Inflammatory macrophage treated with lipopolysaccharide for 1 hour (primary cell): ENCODE data around the gene HNF1A.
A peak's percentile ranks its signal among the peaks of the same experiment; 100 is the strongest.

Experiments
- DNase-seq, 2 donors: peaks; one replicate each; pipeline ENCODE4 v3.0.0-alpha.2; 2020 to 2022

HNF1A gene

DNA sequence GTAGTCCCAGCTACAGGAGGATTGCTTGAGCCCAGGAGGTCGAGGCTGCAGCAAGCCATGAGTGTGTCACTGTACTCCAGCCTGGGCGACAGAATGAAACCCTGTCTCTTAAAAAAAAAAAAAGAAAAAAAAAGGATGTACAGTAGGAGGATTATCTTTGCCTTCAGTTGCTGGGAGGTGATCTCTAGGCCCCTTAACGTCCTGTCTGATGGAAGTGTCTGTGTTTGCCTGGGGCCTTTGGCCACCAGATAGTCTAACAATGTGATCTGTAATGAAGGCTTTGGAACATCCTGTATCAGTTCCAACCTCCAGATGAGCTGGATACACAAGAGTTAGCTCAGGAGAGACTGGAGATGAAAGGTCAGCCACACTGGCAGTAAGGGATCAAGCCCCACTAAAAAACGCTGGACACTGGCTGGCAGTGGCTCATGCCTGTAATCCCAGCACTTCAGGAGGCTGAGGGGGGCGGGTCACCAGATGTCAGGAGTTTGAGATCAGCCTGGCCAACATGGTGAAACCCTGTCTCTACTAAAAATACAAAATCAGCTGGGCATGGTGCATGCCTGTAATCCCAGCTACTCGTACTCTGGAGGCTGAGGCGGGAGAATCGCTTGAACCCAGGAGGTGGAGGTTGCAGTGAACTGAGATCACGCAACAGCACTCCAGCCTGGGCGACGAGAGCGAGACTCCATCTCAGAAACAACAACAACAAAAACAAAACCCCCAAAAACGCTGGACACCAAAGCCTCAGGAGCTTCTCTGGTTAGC lies 19.0 kb upstream of the HNF1A start:
- no peak for DNase-seq

DNA sequence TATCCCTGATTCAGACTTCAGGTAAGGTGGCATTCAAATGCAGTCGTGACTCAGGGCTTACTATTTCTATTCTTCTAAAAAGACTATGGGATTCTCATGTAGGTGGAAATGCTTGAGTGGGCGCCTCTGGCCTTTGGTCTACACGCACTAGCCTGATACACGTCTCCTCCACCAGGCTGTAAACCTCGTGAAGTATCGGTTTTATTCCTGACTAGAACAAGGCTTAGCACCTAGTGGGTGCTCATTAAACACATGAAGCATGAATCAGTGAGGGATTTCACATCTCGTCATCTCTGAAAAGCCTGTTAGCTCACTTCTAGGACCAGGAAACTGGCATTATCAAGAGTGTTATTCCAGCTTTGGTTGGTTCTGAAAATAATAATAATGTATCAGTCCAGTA lies 17.7 kb upstream of the HNF1A start:
- no peak for DNase-seq

GRCh38 chr12:120961604-120962531 lies 16.5 kb upstream of the HNF1A start:
- DNase-seq, result peak in 1 of 2 donors; percentile 21

GRCh38 chr12:120962532-120963020 lies 15.8 kb upstream of the HNF1A start:
- peak; percentile 25 to 71 for DNase-seq

GRCh38 chr12:120964298-120964697 lies 14.0 kb upstream of the HNF1A start:
- DNase-seq, result no peak

- DNase-seq, result no peak
These were observed 12.7 kb upstream of the HNF1A start for GRCh38 chr12:120965534-120966091.

DNA sequence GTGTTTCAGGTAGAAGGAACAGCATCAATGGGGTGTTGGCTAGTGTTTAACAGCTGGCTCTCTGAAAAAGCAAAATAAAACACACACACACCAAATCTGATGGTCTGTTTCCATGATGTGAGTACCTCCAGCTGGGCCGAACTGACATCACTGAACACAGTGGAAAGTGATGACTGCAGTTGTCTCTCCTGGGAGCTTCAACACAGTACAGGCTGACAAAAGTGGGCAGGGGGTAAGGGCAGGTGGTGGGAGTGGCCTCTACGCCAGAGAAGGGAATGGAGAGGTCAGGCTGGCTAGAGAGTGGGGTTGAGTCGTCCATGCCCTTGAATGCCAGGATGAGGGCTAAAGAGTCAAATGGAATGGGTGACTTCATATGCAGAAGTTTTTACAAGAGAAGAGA lies 8.0 kb upstream of the HNF1A start:
- DNase-seq, result no peak

- DNase-seq, result peak; percentile 70 to 79
These were observed 6.8 kb upstream of the HNF1A start for GRCh38 chr12:120971299-120972180.

GRCh38 chr12:120972870-120973543 lies 5.3 kb upstream of the HNF1A start:
- no peak for DNase-seq

DNA sequence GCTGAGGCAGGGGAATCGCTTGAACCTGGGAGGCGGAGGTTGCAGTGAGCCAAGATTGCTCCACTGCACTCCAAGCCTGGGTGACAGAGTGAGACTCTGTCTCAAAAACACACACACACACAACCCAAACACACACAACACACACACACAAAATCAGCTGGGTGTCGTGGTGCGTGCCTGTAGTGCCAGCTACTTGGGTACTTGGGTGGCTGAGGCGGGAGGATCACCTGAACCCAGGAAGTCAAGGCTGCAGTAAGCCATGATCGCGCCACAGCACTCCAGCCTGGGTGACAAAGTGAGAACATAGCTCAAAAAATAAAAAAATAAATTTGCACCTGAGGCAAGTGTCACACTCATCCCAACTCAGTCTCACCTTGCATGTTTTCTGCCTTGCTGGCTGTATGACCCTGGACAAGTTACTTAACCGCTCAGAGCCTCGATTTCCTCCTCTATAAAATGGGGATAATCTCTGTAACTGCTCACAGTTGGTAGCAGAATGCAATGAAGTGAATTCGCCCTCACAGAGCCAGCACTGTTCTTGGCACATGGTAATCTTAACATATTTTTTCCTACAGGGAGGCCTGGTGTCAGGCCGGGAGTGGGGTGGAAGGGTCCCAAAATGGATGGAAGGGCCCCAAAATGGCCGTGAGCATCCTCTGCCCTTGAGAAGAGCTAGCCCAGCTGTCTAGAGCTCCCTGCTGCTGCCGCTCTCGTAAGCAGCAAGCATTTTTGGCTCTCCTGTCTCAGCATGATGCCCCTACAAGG lies 630 bp upstream of the HNF1A start:
- no peak for DNase-seq

DNA sequence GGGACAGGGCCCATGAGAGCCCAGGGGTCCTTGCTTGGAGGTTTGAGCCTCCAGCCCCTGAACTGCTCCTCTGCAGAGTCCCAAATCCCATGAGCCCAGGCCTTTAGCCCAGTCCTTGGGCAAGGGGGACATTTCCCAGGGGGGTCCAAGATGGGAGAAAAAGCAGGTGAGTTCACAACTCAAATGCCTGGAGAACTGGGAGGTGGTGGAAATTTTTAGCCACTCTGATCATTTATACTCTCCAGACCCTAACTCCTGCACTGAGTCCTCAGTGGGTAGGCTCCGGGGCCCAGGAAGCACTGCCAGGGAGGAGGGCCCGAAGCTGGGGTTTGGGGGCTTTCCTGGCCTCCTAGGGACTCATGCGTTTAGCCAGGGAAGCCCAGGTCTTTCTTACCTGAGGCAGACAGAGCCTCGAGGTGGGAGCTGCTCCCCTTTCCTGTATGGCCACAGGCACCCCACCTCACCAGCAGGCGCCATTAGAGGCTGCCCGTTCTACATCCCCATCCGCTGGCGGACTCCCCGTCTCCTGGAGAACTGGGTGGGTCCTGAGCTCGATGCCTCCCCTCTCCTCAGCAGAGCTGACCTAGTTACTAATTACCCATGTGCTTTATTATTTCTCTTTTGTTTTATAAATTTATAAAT lies 998 bp downstream of the HNF1A start:
- DNase-seq, result no peak

GRCh38 chr12:120979862-120980696 lies 1.7 kb downstream of the HNF1A start:
- DNase-seq, result no peak

- DNase-seq, result no peak
These were observed 2.5 kb downstream of the HNF1A start for GRCh38 chr12:120980800-120981368.

DNA sequence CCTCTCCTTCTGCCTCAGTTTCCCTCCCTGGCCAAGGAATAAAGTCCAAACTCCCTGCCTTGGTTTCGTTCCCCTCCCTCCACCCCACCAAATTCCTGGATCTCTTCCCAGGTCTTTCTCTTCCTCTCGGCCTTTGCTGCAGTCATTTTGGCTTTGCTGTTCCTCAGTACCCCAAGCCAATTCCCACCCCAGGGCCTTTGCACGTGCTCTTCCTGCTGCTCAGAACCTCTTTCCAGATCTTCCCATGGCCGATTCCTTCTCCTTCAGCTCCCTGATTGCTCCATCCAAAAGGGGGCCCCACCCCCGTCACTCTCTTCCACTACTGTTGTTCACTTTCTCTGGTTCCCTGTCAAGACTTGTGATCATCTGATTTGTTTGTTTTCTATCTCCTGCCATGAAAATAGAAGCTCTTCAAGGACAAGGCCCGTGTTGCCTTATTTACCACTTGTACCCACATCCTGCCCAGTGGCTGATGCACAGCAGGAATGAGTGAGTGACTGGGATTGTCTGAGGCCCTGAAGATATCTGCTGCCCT lies 3.1 kb downstream of the HNF1A start:
- DNase-seq, result no peak

- no peak for DNase-seq
These were observed 4.3 kb downstream of the HNF1A start for GRCh38 chr12:120982659-120983058.

DNA sequence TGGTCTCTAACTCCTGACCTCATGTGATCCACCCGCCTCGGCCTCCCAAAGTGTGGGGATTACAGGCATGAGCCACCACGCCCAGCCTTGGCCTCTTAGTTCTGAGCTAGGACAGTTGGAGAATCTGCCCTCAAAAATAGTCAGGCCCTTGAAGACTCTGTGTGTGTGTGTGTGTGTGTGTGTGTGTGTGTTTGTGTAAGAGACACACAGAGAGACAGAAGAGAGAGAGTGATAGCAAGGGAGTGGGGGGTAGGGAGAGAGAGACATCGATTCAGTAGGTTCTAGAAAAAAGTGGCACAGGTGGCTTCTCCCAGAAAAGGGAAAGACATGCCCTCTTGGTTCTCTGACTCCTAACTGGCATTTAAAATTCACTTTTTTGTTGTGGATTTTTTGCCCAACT lies 5.4 kb downstream of the HNF1A start:
- no peak for DNase-seq

DNA sequence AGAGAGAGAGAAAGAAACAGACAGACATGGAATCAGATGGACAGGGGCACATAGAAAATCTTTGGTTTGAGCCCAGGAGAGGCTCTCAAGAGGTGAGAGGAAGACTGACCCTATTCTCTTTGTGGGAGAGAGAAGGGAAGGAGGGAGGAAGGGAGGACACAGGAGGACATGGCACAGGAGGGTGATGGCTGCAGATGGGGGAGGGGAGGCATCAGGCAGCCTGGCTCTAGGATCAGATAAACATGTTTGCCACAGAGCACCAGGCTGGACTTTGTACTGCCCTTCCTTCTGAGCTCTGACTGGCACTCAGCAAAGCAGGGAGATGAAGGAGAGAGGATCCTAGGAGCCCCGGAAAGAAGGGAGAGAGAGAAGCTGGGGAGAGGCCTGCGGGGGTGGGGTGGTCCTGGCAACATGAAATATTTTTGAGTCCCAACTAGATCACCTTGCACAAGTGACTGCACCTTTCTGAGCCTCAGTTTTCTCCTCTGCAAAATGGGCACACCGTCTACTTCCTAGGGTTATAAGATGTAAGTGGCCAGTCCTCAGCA lies 6.1 kb downstream of the HNF1A start:
- DNase-seq, result no peak

GRCh38 chr12:120988234-120988633 lies 9.9 kb downstream of the HNF1A start:
- DNase-seq, result no peak

DNA sequence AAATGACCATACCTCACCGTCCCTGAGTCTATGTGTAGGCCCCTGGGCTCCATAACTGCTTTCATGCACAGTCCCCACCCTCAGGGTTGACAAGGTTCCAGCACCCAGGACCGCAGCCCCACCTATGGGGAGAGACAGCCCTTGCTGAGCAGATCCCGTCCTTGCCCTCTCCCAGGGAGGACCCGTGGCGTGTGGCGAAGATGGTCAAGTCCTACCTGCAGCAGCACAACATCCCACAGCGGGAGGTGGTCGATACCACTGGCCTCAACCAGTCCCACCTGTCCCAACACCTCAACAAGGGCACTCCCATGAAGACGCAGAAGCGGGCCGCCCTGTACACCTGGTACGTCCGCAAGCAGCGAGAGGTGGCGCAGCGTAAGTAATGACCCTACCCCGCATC lies 10.3 kb downstream of the HNF1A start:
- DNase-seq, result no peak
